K562 (cell line): ENCODE results near the gene TMED5. TPM values are rescaled to one million over a fixed set of nuclear protein-coding genes. Genes with fewer than 3 reads are reported as not detected.

Experiments
- ATAC-seq: fragments of 200-7000 bp; cut with Tn5 transposase; 3 replicates; pipeline ENCODE4 v1.9.1; 2020; ENCODE audit warnings: moderate library complexity
- BruUV-seq: library from RNA; stranded (reverse); fragments of 400-500 nt; replicated peaks from 2 replicates; lab custom pipeline; 2021; lab: Mats Ljungman, UMichigan
- CTCF ChIA-PET: fragments of 300-600 bp; formaldehyde crosslinking; extraction: SDS; loops from one replicate; lab custom pipeline; 2021; ENCODE audit warnings: low intra/inter-chr PET ratio; lab: Yijun Ruan, JAX
- POLR2A ChIA-PET: fragments of 300-600, 350-650 bp; sonication (Branson Sonifier 250); formaldehyde crosslinking; extraction: SDS; loops from one replicate; lab custom pipeline; 2021; ENCODE audit warnings: antibody characterized with exemption, inconsistent platforms; lab: Yijun Ruan, JAX
- DNase-seq, 4 experiments: peaks; one replicate each; pipeline versions ENCODE4 v3.0.0 to v3.0.0-alpha.2; 2011 to 2018; ENCODE audit warnings: low spot score in 3 of 4, mixed read lengths in 3 of 4; ENCODE audit errors: extremely low read depth in 1 of 4
- FAIRE-seq: peaks from 2 replicates; lab custom pipeline; 2011; peaks lifted over from hg19 to GRCh38; lab: Jason Lieb, UNC
- H2AFZ ChIP-seq: 2 replicates; pipeline ENCODE4 v1.6.0; 2011; ENCODE audit warnings: low read depth, low read length, control low read depth, inconsistent platforms
- H3K27ac ChIP-seq: fragments of 200-600 bp; 3 replicates; pipeline ENCODE4 v1.8.0; 2011; ENCODE audit warnings: low read depth, mild to moderate bottlenecking, control low read depth, inconsistent platforms, low read length, moderate library complexity, mixed read lengths; ENCODE audit errors: extremely low read depth
- H3K27me3 ChIP-seq, 2 experiments: fragments of 300-600 bp in 1 of 2; 2 replicates in 1 of 2; 3 replicates in 1 of 2; pipeline versions ENCODE4 v1.6.0 to v1.8.0; 2011; ENCODE audit warnings: inconsistent platforms in 2 of 2, low read length in 2 of 2, mild to moderate bottlenecking in 1 of 2, mixed read lengths in 1 of 2, moderate library complexity in 1 of 2; ENCODE audit not compliant: control insufficient read depth in 2 of 2, insufficient read depth in 2 of 2
- H3K36me3 ChIP-seq: fragments of 300-600 bp; 3 replicates; pipeline ENCODE4 v1.8.0; 2011; ENCODE audit warnings: mild to moderate bottlenecking, low read length, inconsistent platforms; ENCODE audit not compliant: control insufficient read depth, insufficient read depth
- H3K4me1 ChIP-seq, 2 experiments: fragments of 200-600 bp in 1 of 2; replicated peaks in 1 of 2; 2 replicates in 1 of 2; 3 replicates in 1 of 2; pipeline versions ENCODE4 v1.5.1 to v1.8.0; 2011; ENCODE audit warnings: inconsistent platforms in 2 of 2, low read length in 2 of 2, mild to moderate bottlenecking in 1 of 2, mixed read lengths in 1 of 2, moderate library complexity in 1 of 2; ENCODE audit not compliant: control insufficient read depth in 2 of 2, insufficient read depth in 2 of 2
- H3K4me2 ChIP-seq: 2 replicates; pipeline ENCODE4 v1.6.1; 2011; ENCODE audit warnings: low read length, control low read depth, inconsistent platforms, mixed read lengths; ENCODE audit not compliant: insufficient read depth
- H3K4me3 ChIP-seq: fragments of 200-600 bp; sonication (generic), shearing (Covaris generic); 2 replicates; pipeline ENCODE4 v1.5.1; 2016; ENCODE audit warnings: control low read depth, inconsistent platforms
- H3K79me2 ChIP-seq: fragments of 200-600 bp; 3 replicates; pipeline ENCODE4 v1.8.0; 2011; ENCODE audit warnings: low read length, inconsistent platforms; ENCODE audit not compliant: control insufficient read depth, insufficient read depth
- H3K9ac ChIP-seq, 2 experiments: 2 replicates each; pipeline versions ENCODE4 v1.6.0 to v1.6.1; 2011; ENCODE audit warnings: low read depth in 2 of 2, low read length in 2 of 2, control low read depth in 1 of 2, inconsistent platforms in 1 of 2, mild to moderate bottlenecking in 1 of 2, mixed read lengths in 1 of 2; ENCODE audit not compliant: insufficient read depth in 1 of 2
- H3K9me1 ChIP-seq: one replicate; pipeline ENCODE4 v1.6.0; 2011; ENCODE audit warnings: inconsistent platforms, mild to moderate bottlenecking, low read length, moderate library complexity; ENCODE audit not compliant: control insufficient read depth, insufficient read depth
- H3K9me3 ChIP-seq: replicated peaks from 2 replicates; pipeline ENCODE4 v1.5.1; 2011; ENCODE audit warnings: low read depth, low read length, inconsistent platforms; ENCODE audit not compliant: control insufficient read depth, insufficient read depth
- H4K20me1 ChIP-seq: replicated peaks from 2 replicates; pipeline ENCODE4 v1.6.1; 2011; ENCODE audit warnings: low read length, inconsistent platforms, mixed read lengths; ENCODE audit not compliant: control insufficient read depth, insufficient read depth
- ATF3 ChIP-seq, 2 experiments: fragments of 450-650 bp in 1 of 2; sonication (generic) in 1 of 2; formaldehyde crosslinking in 1 of 2; IDR thresholded peaks in 1 of 2; conservative IDR thresholded peaks in 1 of 2; 2 replicates each; pipeline versions ENCODE4 v1.6.1 to v1.8.1; 2016 to 2023; ENCODE audit warnings: mild to moderate bottlenecking in 2 of 2, moderate library complexity in 2 of 2, inconsistent platforms in 1 of 2, missing genetic modification reagents in 1 of 2
- HCFC1 ChIP-seq: IDR thresholded peaks from 2 replicates; pipeline ENCODE4 v1.6.1; 2012; ENCODE audit warnings: low read depth, low read length, improper control_type of control experiment
- KDM1A ChIP-seq, 2 experiments: fragments of 450-650 bp; IDR thresholded peaks; 2 replicates each; pipeline ENCODE4 v1.6.1; 2016; ENCODE audit warnings: mild to moderate bottlenecking in 2 of 2
- NCOA6 ChIP-seq: fragments of 450-650 bp; IDR thresholded peaks from 2 replicates; pipeline ENCODE4 v1.6.1; 2017; ENCODE audit warnings: mild to moderate bottlenecking
- POLR2G ChIP-seq: fragments of 200-400 bp; formaldehyde crosslinking; IDR thresholded peaks from 2 replicates; pipeline ENCODE4 v1.6.1; 2017; ENCODE audit warnings: low read depth, mild to moderate bottlenecking, antibody characterized with exemption, low read length, moderate library complexity
- POLR2H ChIP-seq: IDR thresholded peaks from 2 replicates; pipeline ENCODE4 v1.6.1; 2016; ENCODE audit warnings: missing genetic modification characterization, low read depth, mild to moderate bottlenecking, control low read depth, missing compliant biosample characterization, moderate library complexity
- SMC3 ChIP-seq: conservative IDR thresholded peaks from 2 replicates; pipeline ENCODE4 v1.6.1; 2011; ENCODE audit warnings: low read depth, low read length, improper control_type of control experiment; ENCODE audit not compliant: insufficient read depth
- TBL1XR1 ChIP-seq, 2 experiments: IDR thresholded peaks; 2 replicates each; pipeline ENCODE4 v1.6.1; 2012; ENCODE audit warnings: improper control_type of control experiment in 2 of 2, low read length in 2 of 2, mild to moderate bottlenecking in 1 of 2
- ZNF518B ChIP-seq: fragments of 250-450 bp; sonication (Bioruptor Pico); IDR thresholded peaks from 2 replicates; pipeline ENCODE4 v1.5.0; 2021; ENCODE audit warnings: mild to moderate bottlenecking, moderate library complexity
- WGBS: fragments of 100-300 bp; shearing (Covaris generic); methylation state at CpG from one replicate; pipeline ENCODE4 v1.1.6; 2016; ENCODE audit warnings: low coverage, mixed read lengths; ENCODE audit not compliant: insufficient coverage; ENCODE audit errors: missing lambda C conversion rate; 5-methylcytosine and 5-hydroxymethylcytosine counted together
- in situ Hi-C: fragments of 300-500 bp; cut with MboI; formaldehyde crosslinking; loops from 4 replicates; pipeline ENCODE4 v1.15.0; 2018; ENCODE audit warnings: inconsistent platforms, mixed read lengths
- intact Hi-C: fragments of 100-400 bp; cut with micrococcal nuclease; formaldehyde crosslinking; loops from 2 replicates; pipeline ENCODE4 v1.14.2; 2022
- polyA plus RNA-seq, 8 experiments: library from polyadenylated mRNA; depleted of rRNA in 4 of 8; stranded (reverse) in 5 of 8; unstranded in 3 of 8; fragments of >200 nt; fragmentation: Nextera tagmentation in 2 of 8; fragmentation: Illumina TruSeq in 1 of 8; extraction: Ambion mirVana in 2 of 8; extraction: Trizol in 1 of 8; gene quantifications; 2 replicates each; pipeline versions ENCODE4 v1.2.1 to v1.2.3, GENCODE V29; 2011 to 2014; ENCODE audit warnings: inconsistent platforms in 1 of 8, missing spikeins in 1 of 8
- total RNA-seq, 7 experiments: library from RNA; depleted of rRNA in 6 of 7; stranded (reverse); fragments of >200 nt in 6 of 7; fragmentation: Illumina TruSeq in 2 of 7; extraction: Trizol in 2 of 7; gene quantifications; 2 replicates each; pipeline versions ENCODE4 v1.2.1 to v1.2.3, GENCODE V29; 2011 to 2021; ENCODE audit warnings: low replicate concordance in 1 of 7
- TF ChIP-seq, protein P1 (sequence below): fragments of 450-650 bp; formaldehyde crosslinking; IDR thresholded peaks from 2 replicates; pipeline ENCODE4 v1.4.0; 2020; ENCODE audit warnings: mild to moderate bottlenecking, moderate library complexity

The TMED5 gene
- total and polyA plus RNA-seq, 9 of the 15 experiments (the other 6 are each of a cell fraction or from before 2014, with no cell fraction given), result 28.7 to 83.7 (median 67.2) TPM

DNA sequence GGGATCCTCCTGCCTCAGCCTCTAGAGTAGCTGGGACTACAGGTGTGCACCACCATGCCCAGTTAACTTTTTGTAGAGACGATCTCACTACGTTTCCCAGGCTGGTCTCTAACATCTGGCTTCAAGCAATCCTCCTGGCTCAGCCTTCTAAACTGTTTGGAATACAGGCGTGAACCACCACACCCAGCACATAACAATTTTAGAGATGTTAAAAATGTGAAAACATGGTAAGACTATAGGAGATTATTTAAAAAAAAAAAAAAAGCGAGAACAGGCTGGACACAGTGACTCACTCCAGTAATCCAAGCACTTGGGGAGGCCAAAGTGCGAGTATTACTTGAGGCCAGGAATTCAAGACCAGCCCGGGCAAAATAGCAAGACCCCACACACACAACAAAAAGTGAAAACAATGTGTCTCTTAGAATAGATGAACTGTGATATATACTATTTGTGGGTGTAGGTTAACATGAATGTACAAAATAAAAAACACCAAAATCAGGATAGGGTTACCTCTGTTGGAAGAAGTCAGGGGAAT, 19.9 kb upstream of the TMED5 start:
- Histone ChIP-seq H3K27ac (no peak overlapping the region), H2AFZ (no peak overlapping the region), H3K9me1 (no peaks in the 10 kb centered on the region), H3K36me3 (peaks cover 79% of the 10 kb centered on the region), H3K79me2 (no peaks in the 10 kb centered on the region), H3K27me3 (no peaks in the 10 kb centered on the region), H4K20me1 (no peaks in the 10 kb centered on the region), H3K4me1 (0 out of 5 replicates have a peak, but pooled peaks cover 0 to 3% of the 10 kb centered on the region in 2 experiments), H3K9ac (no peak overlapping the region), H3K4me2 (no peak overlapping the region)
- in situ Hi-C loops, result no loop called here
- WGBS, result 98% methylated on average over 5 of the region's 6 CpGs
- ChIA-PET CTCF (no interaction called here), POLR2A (interaction anchor here (1.4 kb wide), 1 partner anchor 19 kb away, joined by 4 read pairs; no protein-coding TSS in a partner anchor)
- no peak for ATAC-seq
- no TSS peak for BruUV-seq
- TF ChIP-seq ATF3 (IDR thresholded peaks at IDR 0.05) (no peak), ATF3 (CRISPR knock-in tag; conservative IDR thresholded peaks at IDR 0.05) (no peak), KDM1A (IDR thresholded peaks at IDR 0.05) (no peak), HCFC1 (no peak), NCOA6 (no peak), POLR2G (no peak), TBL1XR1 (IDR thresholded peaks at IDR 0.05; ENCODE audit: low read length in 2 of 2) (no peak), POLR2H (tag) (no peak), ZNF518B (CRISPR knock-in tag) (no peak), SMC3 (no peak)
- TF ChIP-seq, protein P1, sequence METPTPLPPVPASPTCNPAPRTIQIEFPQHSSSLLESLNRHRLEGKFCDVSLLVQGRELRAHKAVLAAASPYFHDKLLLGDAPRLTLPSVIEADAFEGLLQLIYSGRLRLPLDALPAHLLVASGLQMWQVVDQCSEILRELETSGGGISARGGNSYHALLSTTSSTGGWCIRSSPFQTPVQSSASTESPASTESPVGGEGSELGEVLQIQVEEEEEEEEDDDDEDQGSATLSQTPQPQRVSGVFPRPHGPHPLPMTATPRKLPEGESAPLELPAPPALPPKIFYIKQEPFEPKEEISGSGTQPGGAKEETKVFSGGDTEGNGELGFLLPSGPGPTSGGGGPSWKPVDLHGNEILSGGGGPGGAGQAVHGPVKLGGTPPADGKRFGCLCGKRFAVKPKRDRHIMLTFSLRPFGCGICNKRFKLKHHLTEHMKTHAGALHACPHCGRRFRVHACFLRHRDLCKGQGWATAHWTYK (CRISPR knock-in tag), result no peak
- TF ChIP-seq, all 486 proteins: peak for 0
- no peak overlapping the region for H3K4me3 ChIP-seq
- DNase-seq, result no peak
- no peak for FAIRE-seq
- no peaks in the 10 kb centered on the region for H3K9me3 ChIP-seq
- intact Hi-C loops, result no loop called here
